ENCODE results near the gene C17orf113. TPM values are rescaled to one million over a fixed set of nuclear protein-coding genes. Genes with fewer than 3 reads are reported as not detected.

Gene C17orf113
- total and polyA plus RNA-seq, 2 experiments from 2014 or later, result 0.29 to 2.1 TPM

DNA sequence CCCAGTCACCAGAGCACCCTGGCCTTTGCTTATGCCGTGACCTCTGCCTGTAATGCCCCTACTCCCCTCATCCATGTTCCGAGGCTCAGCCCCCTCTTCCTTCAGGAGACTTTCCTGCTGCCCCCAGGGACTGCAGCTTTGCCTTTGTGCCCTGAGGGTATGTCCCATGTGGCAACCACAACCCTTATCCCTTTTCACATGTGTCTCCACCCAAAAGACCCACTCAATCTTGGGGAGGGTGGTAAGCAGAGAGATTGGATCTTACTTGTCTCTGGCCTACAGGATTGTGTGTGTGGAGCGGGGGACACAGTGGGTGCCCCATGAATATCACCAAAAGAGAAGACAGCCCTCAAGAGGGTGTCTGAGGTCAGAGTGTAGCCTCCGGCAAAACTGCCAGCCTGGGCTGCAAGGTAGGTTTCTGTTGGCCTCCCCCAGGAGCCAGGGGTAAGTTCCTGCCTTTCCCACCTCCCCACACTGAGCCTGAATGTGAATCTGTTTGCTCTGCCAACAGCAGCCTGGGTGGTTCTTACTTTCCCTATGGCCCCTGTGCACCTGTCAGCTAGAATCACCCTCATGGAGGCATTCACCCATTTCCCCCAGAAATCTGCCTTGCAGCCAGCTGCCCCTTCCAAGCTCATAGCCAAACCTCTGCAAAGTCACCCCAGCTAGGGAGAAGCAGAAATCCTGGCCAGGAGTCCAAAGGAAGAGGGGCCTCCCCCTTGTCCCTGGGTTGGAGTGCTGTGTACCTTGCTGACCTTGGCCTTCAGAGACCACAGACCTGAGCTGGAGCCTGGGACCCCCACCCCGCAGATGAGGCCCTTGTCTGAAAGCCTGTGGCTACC is 11.5 kb upstream of the C17orf113 start:
- Histone ChIP-seq H3K4me3 (no peak overlapping the region), H3K79me2 (replicated peaks; ENCODE audit: insufficient read depth) (no peaks in the 10 kb centered on the region), H3K4me1 (ENCODE audit: insufficient read depth) (peaks cover 10% of the 10 kb centered on the region; the same call in 1 of the 2 replicates), H3F3A (replicated peaks; ENCODE audit: low read depth) (0 out of 2 replicates have a peak, but pooled peaks cover 3% of the 10 kb centered on the region), H3K9me2 (ENCODE audit: insufficient read depth) (no peaks in the 10 kb centered on the region), H3K27me3 (ENCODE audit: insufficient read depth) (no peaks in the 10 kb centered on the region), H3K36me3 (ENCODE audit: insufficient read depth) (no peaks in the 10 kb centered on the region), H2AFZ (no peak overlapping the region; the same call in 1 of the 2 replicates), H4K20me1 (replicated peaks; ENCODE audit: insufficient read depth) (no peaks in the 10 kb centered on the region), H3K27ac (ENCODE audit: low read depth) (no peak overlapping the region), H3K4me2 (no peak overlapping the region)
- H3K27ac Mint-ChIP-seq, result no peak overlapping the region
- TF ChIP-seq, protein P1, sequence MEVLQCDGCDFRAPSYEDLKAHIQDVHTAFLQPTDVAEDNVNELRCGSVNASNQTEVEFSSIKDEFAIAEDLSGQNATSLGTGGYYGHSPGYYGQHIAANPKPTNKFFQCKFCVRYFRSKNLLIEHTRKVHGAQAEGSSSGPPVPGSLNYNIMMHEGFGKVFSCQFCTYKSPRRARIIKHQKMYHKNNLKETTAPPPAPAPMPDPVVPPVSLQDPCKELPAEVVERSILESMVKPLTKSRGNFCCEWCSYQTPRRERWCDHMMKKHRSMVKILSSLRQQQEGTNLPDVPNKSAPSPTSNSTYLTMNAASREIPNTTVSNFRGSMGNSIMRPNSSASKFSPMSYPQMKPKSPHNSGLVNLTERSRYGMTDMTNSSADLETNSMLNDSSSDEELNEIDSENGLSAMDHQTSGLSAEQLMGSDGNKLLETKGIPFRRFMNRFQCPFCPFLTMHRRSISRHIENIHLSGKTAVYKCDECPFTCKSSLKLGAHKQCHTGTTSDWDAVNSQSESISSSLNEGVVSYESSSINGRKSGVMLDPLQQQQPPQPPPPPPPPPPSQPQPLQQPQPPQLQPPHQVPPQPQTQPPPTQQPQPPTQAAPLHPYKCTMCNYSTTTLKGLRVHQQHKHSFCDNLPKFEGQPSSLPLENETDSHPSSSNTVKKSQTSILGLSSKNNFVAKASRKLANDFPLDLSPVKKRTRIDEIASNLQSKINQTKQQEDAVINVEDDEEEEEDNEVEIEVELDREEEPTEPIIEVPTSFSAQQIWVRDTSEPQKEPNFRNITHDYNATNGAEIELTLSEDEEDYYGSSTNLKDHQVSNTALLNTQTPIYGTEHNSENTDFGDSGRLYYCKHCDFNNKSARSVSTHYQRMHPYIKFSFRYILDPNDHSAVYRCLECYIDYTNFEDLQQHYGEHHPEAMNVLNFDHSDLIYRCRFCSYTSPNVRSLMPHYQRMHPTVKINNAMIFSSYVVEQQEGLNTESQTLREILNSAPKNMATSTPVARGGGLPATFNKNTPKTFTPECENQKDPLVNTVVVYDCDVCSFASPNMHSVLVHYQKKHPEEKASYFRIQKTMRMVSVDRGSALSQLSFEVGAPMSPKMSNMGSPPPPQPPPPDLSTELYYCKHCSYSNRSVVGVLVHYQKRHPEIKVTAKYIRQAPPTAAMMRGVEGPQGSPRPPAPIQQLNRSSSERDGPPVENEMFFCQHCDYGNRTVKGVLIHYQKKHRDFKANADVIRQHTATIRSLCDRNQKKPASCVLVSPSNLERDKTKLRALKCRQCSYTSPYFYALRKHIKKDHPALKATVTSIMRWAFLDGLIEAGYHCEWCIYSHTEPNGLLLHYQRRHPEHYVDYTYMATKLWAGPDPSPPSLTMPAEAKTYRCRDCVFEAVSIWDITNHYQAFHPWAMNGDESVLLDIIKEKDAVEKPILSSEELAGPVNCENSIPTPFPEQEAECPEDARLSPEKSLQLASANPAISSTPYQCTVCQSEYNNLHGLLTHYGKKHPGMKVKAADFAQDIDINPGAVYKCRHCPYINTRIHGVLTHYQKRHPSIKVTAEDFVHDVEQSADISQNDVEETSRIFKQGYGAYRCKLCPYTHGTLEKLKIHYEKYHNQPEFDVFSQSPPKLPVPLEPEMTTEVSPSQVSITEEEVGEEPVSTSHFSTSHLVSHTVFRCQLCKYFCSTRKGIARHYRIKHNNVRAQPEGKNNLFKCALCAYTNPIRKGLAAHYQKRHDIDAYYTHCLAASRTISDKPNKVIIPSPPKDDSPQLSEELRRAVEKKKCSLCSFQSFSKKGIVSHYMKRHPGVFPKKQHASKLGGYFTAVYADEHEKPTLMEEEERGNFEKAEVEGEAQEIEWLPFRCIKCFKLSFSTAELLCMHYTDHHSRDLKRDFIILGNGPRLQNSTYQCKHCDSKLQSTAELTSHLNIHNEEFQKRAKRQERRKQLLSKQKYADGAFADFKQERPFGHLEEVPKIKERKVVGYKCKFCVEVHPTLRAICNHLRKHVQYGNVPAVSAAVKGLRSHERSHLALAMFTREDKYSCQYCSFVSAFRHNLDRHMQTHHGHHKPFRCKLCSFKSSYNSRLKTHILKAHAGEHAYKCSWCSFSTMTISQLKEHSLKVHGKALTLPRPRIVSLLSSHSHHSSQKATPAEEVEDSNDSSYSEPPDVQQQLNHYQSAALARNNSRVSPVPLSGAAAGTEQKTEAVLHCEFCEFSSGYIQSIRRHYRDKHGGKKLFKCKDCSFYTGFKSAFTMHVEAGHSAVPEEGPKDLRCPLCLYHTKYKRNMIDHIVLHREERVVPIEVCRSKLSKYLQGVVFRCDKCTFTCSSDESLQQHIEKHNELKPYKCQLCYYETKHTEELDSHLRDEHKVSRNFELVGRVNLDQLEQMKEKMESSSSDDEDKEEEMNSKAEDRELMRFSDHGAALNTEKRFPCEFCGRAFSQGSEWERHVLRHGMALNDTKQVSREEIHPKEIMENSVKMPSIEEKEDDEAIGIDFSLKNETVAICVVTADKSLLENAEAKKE (CRISPR knock-in tag; IDR thresholded peaks at IDR 0.05), result no peak
- TF ChIP-seq, protein P2, sequence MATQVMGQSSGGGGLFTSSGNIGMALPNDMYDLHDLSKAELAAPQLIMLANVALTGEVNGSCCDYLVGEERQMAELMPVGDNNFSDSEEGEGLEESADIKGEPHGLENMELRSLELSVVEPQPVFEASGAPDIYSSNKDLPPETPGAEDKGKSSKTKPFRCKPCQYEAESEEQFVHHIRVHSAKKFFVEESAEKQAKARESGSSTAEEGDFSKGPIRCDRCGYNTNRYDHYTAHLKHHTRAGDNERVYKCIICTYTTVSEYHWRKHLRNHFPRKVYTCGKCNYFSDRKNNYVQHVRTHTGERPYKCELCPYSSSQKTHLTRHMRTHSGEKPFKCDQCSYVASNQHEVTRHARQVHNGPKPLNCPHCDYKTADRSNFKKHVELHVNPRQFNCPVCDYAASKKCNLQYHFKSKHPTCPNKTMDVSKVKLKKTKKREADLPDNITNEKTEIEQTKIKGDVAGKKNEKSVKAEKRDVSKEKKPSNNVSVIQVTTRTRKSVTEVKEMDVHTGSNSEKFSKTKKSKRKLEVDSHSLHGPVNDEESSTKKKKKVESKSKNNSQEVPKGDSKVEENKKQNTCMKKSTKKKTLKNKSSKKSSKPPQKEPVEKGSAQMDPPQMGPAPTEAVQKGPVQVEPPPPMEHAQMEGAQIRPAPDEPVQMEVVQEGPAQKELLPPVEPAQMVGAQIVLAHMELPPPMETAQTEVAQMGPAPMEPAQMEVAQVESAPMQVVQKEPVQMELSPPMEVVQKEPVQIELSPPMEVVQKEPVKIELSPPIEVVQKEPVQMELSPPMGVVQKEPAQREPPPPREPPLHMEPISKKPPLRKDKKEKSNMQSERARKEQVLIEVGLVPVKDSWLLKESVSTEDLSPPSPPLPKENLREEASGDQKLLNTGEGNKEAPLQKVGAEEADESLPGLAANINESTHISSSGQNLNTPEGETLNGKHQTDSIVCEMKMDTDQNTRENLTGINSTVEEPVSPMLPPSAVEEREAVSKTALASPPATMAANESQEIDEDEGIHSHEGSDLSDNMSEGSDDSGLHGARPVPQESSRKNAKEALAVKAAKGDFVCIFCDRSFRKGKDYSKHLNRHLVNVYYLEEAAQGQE (IDR thresholded peaks at IDR 0.05; ENCODE audit: unreplicated experiment), result no peak
- TF ChIP-seq, protein P3, sequence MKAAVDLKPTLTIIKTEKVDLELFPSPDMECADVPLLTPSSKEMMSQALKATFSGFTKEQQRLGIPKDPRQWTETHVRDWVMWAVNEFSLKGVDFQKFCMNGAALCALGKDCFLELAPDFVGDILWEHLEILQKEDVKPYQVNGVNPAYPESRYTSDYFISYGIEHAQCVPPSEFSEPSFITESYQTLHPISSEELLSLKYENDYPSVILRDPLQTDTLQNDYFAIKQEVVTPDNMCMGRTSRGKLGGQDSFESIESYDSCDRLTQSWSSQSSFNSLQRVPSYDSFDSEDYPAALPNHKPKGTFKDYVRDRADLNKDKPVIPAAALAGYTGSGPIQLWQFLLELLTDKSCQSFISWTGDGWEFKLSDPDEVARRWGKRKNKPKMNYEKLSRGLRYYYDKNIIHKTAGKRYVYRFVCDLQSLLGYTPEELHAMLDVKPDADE (IDR thresholded peaks at IDR 0.05), result no peak
- no peak for TF ChIP-seq STAT1 (IDR thresholded peaks at IDR 0.05; ENCODE audit: unreplicated experiment)
- no peak for TF ChIP-seq EZH2 (IDR thresholded peaks at IDR 0.05; ENCODE audit: low read depth, unreplicated experiment)
- no peak for TF ChIP-seq NANOG (IDR thresholded peaks at IDR 0.05; ENCODE audit: borderline replicate concordance)
- TF ChIP-seq, protein P4, sequence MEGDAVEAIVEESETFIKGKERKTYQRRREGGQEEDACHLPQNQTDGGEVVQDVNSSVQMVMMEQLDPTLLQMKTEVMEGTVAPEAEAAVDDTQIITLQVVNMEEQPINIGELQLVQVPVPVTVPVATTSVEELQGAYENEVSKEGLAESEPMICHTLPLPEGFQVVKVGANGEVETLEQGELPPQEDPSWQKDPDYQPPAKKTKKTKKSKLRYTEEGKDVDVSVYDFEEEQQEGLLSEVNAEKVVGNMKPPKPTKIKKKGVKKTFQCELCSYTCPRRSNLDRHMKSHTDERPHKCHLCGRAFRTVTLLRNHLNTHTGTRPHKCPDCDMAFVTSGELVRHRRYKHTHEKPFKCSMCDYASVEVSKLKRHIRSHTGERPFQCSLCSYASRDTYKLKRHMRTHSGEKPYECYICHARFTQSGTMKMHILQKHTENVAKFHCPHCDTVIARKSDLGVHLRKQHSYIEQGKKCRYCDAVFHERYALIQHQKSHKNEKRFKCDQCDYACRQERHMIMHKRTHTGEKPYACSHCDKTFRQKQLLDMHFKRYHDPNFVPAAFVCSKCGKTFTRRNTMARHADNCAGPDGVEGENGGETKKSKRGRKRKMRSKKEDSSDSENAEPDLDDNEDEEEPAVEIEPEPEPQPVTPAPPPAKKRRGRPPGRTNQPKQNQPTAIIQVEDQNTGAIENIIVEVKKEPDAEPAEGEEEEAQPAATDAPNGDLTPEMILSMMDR (conservative IDR thresholded peaks at IDR 0.05; ENCODE audit: low read depth in 2 of 2), result no peak
- TF ChIP-seq JUNB (IDR thresholded peaks at IDR 0.05; ENCODE audit: unreplicated experiment), result no peak
- no peaks in the 10 kb centered on the region for H3K9me3 Mint-ChIP-seq
- H3K4me3 Mint-ChIP-seq, result no peak overlapping the region
- H3K4me1 Mint-ChIP-seq, result peaks cover 28% of the 10 kb centered on the region
- ATAC-seq (peak; percentile 50), DNase-seq (ENCODE audit: low spot score) (no peak)
- H3K27me3 Mint-ChIP-seq (ENCODE audit: insufficient read depth, low read depth, poor library complexity), result peaks cover 12% of the 10 kb centered on the region
- no peaks in the 10 kb centered on the region; the same call in 2 of the 3 replicates for H3K36me3 Mint-ChIP-seq (ENCODE audit: low read depth)
